Measurements from ENCODE around the gene CORO2B.

GRCh38 chr15:68558318-68559305 is 20.2 kb upstream of the CORO2B start:
- TF ChIP-seq CTCF (IDR thresholded peaks at IDR 0.05 in 8 of 11, conservative IDR thresholded peaks at IDR 0.05 in 3 of 11) (no peak), POLR2A (IDR thresholded peaks at IDR 0.05) (no peak)
